HS-5 (cell line): ENCODE results near the gene P2RX2.
A peak's percentile ranks its signal among the peaks of the same experiment; 100 is the strongest.

Experiments
- DNase-seq: peaks from one replicate; pipeline ENCODE4 v3.0.0-alpha.2; 2012; ENCODE audit warnings: low read depth

Gene P2RX2

GRCh38 chr12:132603240-132604150 lies 15.1 kb upstream of the P2RX2 start:
- DNase-seq, result no peak

GRCh38 chr12:132604151-132604618 lies 14.4 kb upstream of the P2RX2 start:
- no peak for DNase-seq

- DNase-seq, result no peak
These were observed 13.7 kb upstream of the P2RX2 start for GRCh38 chr12:132604668-132605441.

- DNase-seq, result no peak
These were observed 12.7 kb upstream of the P2RX2 start for GRCh38 chr12:132605892-132606291.

- no peak for DNase-seq
These were observed 12.1 kb upstream of the P2RX2 start for GRCh38 chr12:132606466-132606865.

- no peak for DNase-seq
These were observed 11.6 kb upstream of the P2RX2 start for GRCh38 chr12:132606927-132607326.

GRCh38 chr12:132608231-132609171 lies 10.1 kb upstream of the P2RX2 start:
- DNase-seq, result no peak

- no peak for DNase-seq
These were observed 8.4 kb upstream of the P2RX2 start, which contains the start of gene LRCOL1 for GRCh38 chr12:132610051-132610759. Gene LRCOL1, minus strand, starts transcription at chr12:132610582. Its CDS starts 4,331 bp downstream, at chr12:132606251.

GRCh38 chr12:132610866-132611602 lies 7.5 kb upstream of the P2RX2 start:
- no peak for DNase-seq

GRCh38 chr12:132611620-132612019 lies 7.0 kb upstream of the P2RX2 start:
- DNase-seq, result no peak

GRCh38 chr12:132614029-132614428 lies 4.5 kb upstream of the P2RX2 start:
- no peak for DNase-seq

GRCh38 chr12:132614861-132615578 lies 3.6 kb upstream of the P2RX2 start:
- peak; percentile 57 for DNase-seq

- no peak for DNase-seq
These were observed 3.0 kb upstream of the P2RX2 start for GRCh38 chr12:132615579-132616038.

- no peak for DNase-seq
These were observed 1.4 kb upstream of the P2RX2 start for GRCh38 chr12:132617135-132617701.

- DNase-seq, result no peak
These were observed 524 bp upstream of the P2RX2 start for GRCh38 chr12:132617822-132618682.

- DNase-seq, result no peak
These were observed 452 bp downstream of the P2RX2 start for GRCh38 chr12:132619071-132619385.

GRCh38 chr12:132619386-132620112 lies 973 bp downstream of the P2RX2 start:
- no peak for DNase-seq
